Calu3 (cell line): ENCODE results near the gene DYNLT2. TPM values are rescaled to one million over a fixed set of nuclear protein-coding genes. Genes with fewer than 3 reads are reported as not detected.

ENCODE experiments used
- BruUV-seq: library from RNA; stranded (reverse); fragments of 400-500 nt; replicated peaks from 2 replicates; lab custom pipeline; 2021; lab: Mats Ljungman, UMichigan
- CTCF ChIA-PET: fragments of 300-600 bp; sonication (Branson Sonifier 250); formaldehyde crosslinking; loops from one replicate; lab custom pipeline; 2022; ENCODE audit warnings: antibody characterized with exemption; lab: Charles Lee
- DNase-seq: peaks from one replicate; pipeline ENCODE4 v3.0.0; 2022
- H3K27ac Mint-ChIP-seq: one replicate; pipeline ENCODE4 v1.8.0; 2022; ENCODE audit warnings: mixed read lengths; ENCODE audit not compliant: unreplicated experiment
- H3K27me3 Mint-ChIP-seq: one replicate; pipeline ENCODE4 v1.8.0; 2022; ENCODE audit warnings: mixed read lengths; ENCODE audit not compliant: unreplicated experiment
- H3K36me3 Mint-ChIP-seq: one replicate; pipeline ENCODE4 v1.8.0; 2022; ENCODE audit warnings: mild to moderate bottlenecking, moderate library complexity, mixed read lengths; ENCODE audit not compliant: insufficient read depth, unreplicated experiment
- H3K4me1 Mint-ChIP-seq: one replicate; pipeline ENCODE4 v1.8.0; 2022; ENCODE audit warnings: mild to moderate bottlenecking, low read depth, mixed read lengths; ENCODE audit not compliant: unreplicated experiment
- H3K4me3 Mint-ChIP-seq: one replicate; pipeline ENCODE4 v1.8.0; 2022; ENCODE audit warnings: mild to moderate bottlenecking, low read depth, moderate library complexity, mixed read lengths; ENCODE audit not compliant: unreplicated experiment
- H3K9me3 Mint-ChIP-seq: one replicate; pipeline ENCODE4 v1.8.0; 2022; ENCODE audit warnings: low read depth, mixed read lengths; ENCODE audit not compliant: unreplicated experiment
- CTCF ChIP-seq: fragments of 200-600 bp; IDR thresholded peaks from one replicate; pipeline ENCODE4 v1.8.0; 2022; ENCODE audit warnings: antibody characterized with exemption; ENCODE audit not compliant: unreplicated experiment
- intact Hi-C: fragments of 100-400 bp; cut with micrococcal nuclease; formaldehyde crosslinking; loops from one replicate; pipeline ENCODE4 v1.10.0; 2022; ENCODE audit not compliant: unreplicated experiment
- total RNA-seq: library from RNA; stranded (reverse); gene quantifications from 2 replicates; pipeline ENCODE4 v1.2.3, GENCODE V29; 2022

The DYNLT2 gene
- total RNA-seq, 1 experiment from 2014 or later, result 3.4 TPM

- no peak for DNase-seq
- Mint-ChIP-seq H3K4me3 (no peak overlapping the region), H3K4me1 (peaks cover 20% of the 10 kb centered on the region), H3K36me3 (peaks cover 31% of the 10 kb centered on the region), H3K9me3 (no peaks in the 10 kb centered on the region), H3K27ac (no peak overlapping the region), H3K27me3 (no peaks in the 10 kb centered on the region)
- BruUV-seq, result no TSS peak
- CTCF ChIA-PET, result no interaction called here
- intact Hi-C loops, result no loop called here
- no peak for TF ChIP-seq CTCF
These were observed 24.4 kb downstream of the DYNLT2 start for GRCh38 chr6:169726963-169727362.

- intact Hi-C loops, result no loop called here
- Mint-ChIP-seq H3K36me3 (peaks cover 31% of the 10 kb centered on the region), H3K27ac (peak overlapping the region; percentile 65), H3K4me1 (peaks cover 20% of the 10 kb centered on the region), H3K9me3 (no peaks in the 10 kb centered on the region), H3K4me3 (peak overlapping the region; percentile 71), H3K27me3 (no peaks in the 10 kb centered on the region)
- DNase-seq, result no peak
- CTCF ChIA-PET, result interaction anchor here (0.8 to 0.9 kb wide), 2 partner anchors 11 to 26 kb away, joined by 4 read pairs; partner anchors contain the start of genes DYNLT2 and ERMARD
- no peak for TF ChIP-seq CTCF
- no TSS peak for BruUV-seq
These were observed 25.3 kb downstream of the DYNLT2 start for GRCh38 chr6:169726049-169726400.

- CTCF ChIA-PET, result interaction anchor here (0.7 to 0.9 kb wide), 3 partner anchors 12 to 63 kb away, joined by 4 read pairs; partner anchors contain the start of genes DYNLT2 and ERMARD
- Mint-ChIP-seq H3K27me3 (no peaks in the 10 kb centered on the region), H3K4me1 (peaks cover 25% of the 10 kb centered on the region), H3K4me3 (peak overlapping the region; percentile 71), H3K27ac (peak overlapping the region; percentile 65), H3K9me3 (no peaks in the 10 kb centered on the region), H3K36me3 (peaks cover 34% of the 10 kb centered on the region)
- peak; percentile 55 for DNase-seq
- no peak for TF ChIP-seq CTCF
- intact Hi-C loops, result no loop called here
- TSS peak; percentile 60 for BruUV-seq
These were observed 26.0 kb downstream of the DYNLT2 start for GRCh38 chr6:169725125-169726048.

- DNase-seq, result peak; percentile 67
- Mint-ChIP-seq H3K4me3 (peak within 1 kb of the TSS; percentile 98), H3K4me1 (peaks cover 29% of the 10 kb centered on the region), H3K27me3 (no peaks in the 10 kb centered on the region), H3K9me3 (no peaks in the 10 kb centered on the region), H3K27ac (peak within 1 kb of the TSS; percentile 95), H3K36me3 (peaks cover 36% of the 10 kb centered on the region)
- intact Hi-C loops, result no loop called here
- CTCF ChIA-PET, result interaction anchor here (0.7 kb wide), 1 partner anchor 64 kb away, joined by 4 read pairs; no protein-coding TSS in a partner anchor
- no peak for TF ChIP-seq CTCF
- BruUV-seq, result no TSS peak
These were observed 26.8 kb downstream of the DYNLT2 start, which contains the start of gene PHF10 for GRCh38 chr6:169724494-169725124. Gene PHF10 (minus strand): TSS chr6:169724500. CDS start chr6:169723931, 569 bp downstream.
